Renal cortical epithelial cell (primary cell): ENCODE results near the gene CNTN3. TPM values are rescaled to one million over a fixed set of nuclear protein-coding genes. Genes with fewer than 3 reads are reported as not detected.

ENCODE experiments used
- DNase-seq: peaks from one replicate; pipeline ENCODE4 v3.0.0-alpha.2; 2011; ENCODE audit warnings: low read depth
- total RNA-seq: library from RNA; depleted of rRNA; stranded (reverse); fragments of >200 nt; gene quantifications from 2 replicates; pipeline ENCODE4 v1.2.3, GENCODE V29; 2014

CNTN3 gene
- total RNA-seq, 1 donor from 2014 or later = 0.80 TPM

GRCh38 chr3:74611206-74611605 lies 3.3 kb downstream of the CNTN3 start:
- DNase-seq = no peak

- no peak for DNase-seq
Observed at GRCh38 chr3:74607803-74608202, 6.7 kb downstream of the CNTN3 start.

GRCh38 chr3:74606996-74607395 lies 7.5 kb downstream of the CNTN3 start:
- no peak for DNase-seq

GRCh38 chr3:74605437-74605836 lies 9.0 kb downstream of the CNTN3 start:
- DNase-seq = no peak

- no peak for DNase-seq
Observed at GRCh38 chr3:74603292-74603691, 11.2 kb downstream of the CNTN3 start.

- no peak for DNase-seq
Observed at GRCh38 chr3:74602471-74602870, 12.0 kb downstream of the CNTN3 start.

GRCh38 chr3:74601793-74602192 lies 12.7 kb downstream of the CNTN3 start:
- no peak for DNase-seq

GRCh38 chr3:74599564-74599963 lies 14.9 kb downstream of the CNTN3 start:
- DNase-seq = peak; percentile 72

- peak; percentile 24 for DNase-seq
Observed at GRCh38 chr3:74593152-74593551, 21.3 kb downstream of the CNTN3 start.

- DNase-seq = peak; percentile 6
Observed at GRCh38 chr3:74592359-74592758, 22.1 kb downstream of the CNTN3 start.

GRCh38 chr3:74591946-74592345 lies 22.5 kb downstream of the CNTN3 start:
- no peak for DNase-seq

- no peak for DNase-seq
Observed at GRCh38 chr3:74591342-74591741, 23.1 kb downstream of the CNTN3 start.

- DNase-seq = peak; percentile 19
Observed at GRCh38 chr3:74590620-74591262, 23.7 kb downstream of the CNTN3 start.

- DNase-seq = no peak
Observed at GRCh38 chr3:74584782-74585181, 29.7 kb downstream of the CNTN3 start.

- no peak for DNase-seq
Observed at GRCh38 chr3:74582982-74583381, 31.5 kb downstream of the CNTN3 start.

GRCh38 chr3:74575857-74576256 lies 38.6 kb downstream of the CNTN3 start:
- no peak for DNase-seq

GRCh38 chr3:74571118-74571517 lies 43.3 kb downstream of the CNTN3 start:
- no peak for DNase-seq
